HG03108 (cell line): ENCODE measurements around the gene GATAD2B.

Source experiments
- ATAC-seq: cut with Tn5 transposase; IDR thresholded peaks from one replicate; pipeline ENCODE4 v1.9.1; 2021; ENCODE audit warnings: moderate library complexity; ENCODE audit not compliant: unreplicated experiment

The GATAD2B gene

GRCh38 chr1:153764310-153764709, 158.5 kb downstream of the GATAD2B start:
- ATAC-seq, result no peak

- ATAC-seq, result no peak
Observed at GRCh38 chr1:153763365-153764225, 159.2 kb downstream of the GATAD2B start.

GRCh38 chr1:153760440-153760839, 162.3 kb downstream of the GATAD2B start:
- ATAC-seq, result no peak
